VCaP (cell line): ENCODE measurements around the gene AGPAT4.

Source experiments
- H3K27ac ChIP-seq: fragments of 450-650 bp; 2 replicates; pipeline ENCODE4 v1.5.1; 2017
- TF ChIP-seq, protein P1 (sequence below): fragments of 450-650 bp; conservative IDR thresholded peaks from 2 replicates; pipeline ENCODE4 v1.5.1; 2017; ENCODE audit warnings: mild to moderate bottlenecking, moderate library complexity

AGPAT4 gene

DNA sequence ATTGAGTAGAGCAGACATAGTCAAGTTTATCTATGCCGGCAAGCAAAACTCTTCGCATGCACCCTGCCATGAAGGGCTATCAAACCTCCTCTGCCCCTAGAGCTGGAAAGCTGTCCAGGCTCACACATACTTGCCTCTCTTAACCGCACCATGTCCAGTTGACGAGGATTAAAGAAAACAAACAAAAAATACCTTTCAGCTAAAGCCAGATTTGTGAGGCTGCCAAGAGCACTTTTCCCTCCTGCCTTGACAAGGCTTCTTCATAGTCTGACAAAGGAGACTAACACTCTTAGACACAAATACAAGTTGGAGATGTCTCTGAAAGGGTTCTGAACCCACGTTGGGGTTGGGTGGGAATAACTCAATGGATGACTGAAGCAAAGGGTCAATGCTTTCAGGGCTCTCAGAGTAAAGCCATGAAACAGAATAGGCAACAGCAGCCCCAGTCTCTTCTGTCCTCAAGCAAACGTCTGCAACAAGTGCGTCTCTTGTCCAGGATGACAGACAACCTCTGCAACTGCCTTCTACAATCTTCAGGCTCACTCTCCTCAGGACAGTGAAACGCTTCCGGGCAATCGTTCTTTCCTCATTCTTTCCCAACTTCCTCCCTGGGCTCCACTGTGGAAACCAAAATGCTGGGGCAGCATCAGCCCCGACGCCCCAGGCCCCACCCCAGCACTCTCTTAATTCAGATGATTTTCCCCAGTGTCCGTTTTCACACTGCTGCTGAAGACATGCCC lies 57.8 kb downstream of the AGPAT4 start:
- no peak overlapping the region for H3K27ac ChIP-seq

DNA sequence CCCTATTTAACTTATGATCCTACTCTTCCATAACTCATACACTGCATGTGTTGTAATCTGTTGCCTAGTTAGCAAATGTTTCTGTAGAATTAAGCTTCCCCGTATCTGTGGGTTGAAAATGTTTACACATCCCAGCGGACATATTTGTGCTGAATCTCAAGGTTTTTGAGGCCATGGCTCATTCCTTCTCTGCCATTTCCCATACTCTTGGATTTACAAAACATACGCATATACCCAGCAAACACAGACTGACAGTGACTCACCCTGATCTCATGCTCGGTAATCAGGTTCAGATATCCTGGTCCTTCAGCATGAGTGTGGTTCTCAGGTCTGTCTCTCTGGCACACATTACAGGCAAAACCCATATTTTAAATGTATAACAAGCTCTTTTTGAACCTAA lies 58.7 kb downstream of the AGPAT4 start:
- no peak overlapping the region for H3K27ac ChIP-seq
- TF ChIP-seq, protein P1, sequence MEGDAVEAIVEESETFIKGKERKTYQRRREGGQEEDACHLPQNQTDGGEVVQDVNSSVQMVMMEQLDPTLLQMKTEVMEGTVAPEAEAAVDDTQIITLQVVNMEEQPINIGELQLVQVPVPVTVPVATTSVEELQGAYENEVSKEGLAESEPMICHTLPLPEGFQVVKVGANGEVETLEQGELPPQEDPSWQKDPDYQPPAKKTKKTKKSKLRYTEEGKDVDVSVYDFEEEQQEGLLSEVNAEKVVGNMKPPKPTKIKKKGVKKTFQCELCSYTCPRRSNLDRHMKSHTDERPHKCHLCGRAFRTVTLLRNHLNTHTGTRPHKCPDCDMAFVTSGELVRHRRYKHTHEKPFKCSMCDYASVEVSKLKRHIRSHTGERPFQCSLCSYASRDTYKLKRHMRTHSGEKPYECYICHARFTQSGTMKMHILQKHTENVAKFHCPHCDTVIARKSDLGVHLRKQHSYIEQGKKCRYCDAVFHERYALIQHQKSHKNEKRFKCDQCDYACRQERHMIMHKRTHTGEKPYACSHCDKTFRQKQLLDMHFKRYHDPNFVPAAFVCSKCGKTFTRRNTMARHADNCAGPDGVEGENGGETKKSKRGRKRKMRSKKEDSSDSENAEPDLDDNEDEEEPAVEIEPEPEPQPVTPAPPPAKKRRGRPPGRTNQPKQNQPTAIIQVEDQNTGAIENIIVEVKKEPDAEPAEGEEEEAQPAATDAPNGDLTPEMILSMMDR, result no peak

More for the DNA sequence above, 57.8 kb downstream of the AGPAT4 start:
- TF ChIP-seq, protein P1, result no peak

DNA sequence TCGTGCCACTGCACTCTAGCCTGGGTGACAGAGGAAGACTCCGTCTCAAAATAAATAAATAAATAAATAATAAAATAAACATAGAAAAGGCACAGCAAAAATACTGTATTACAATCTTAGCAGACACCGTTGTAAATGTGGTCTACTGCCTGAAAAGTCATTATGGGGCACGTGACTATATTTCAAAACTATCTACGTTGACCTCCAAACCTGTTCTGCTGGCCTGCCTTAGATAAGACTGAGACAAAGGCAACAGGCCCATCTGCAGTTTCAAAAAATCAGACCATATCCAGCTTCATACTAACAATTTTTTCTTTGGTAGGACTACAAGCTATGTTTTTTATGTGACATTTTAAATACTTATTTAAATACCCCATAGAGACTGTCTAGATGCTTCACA lies 59.1 kb downstream of the AGPAT4 start:
- H3K27ac ChIP-seq, result no peak overlapping the region
- TF ChIP-seq, protein P1, result no peak

DNA sequence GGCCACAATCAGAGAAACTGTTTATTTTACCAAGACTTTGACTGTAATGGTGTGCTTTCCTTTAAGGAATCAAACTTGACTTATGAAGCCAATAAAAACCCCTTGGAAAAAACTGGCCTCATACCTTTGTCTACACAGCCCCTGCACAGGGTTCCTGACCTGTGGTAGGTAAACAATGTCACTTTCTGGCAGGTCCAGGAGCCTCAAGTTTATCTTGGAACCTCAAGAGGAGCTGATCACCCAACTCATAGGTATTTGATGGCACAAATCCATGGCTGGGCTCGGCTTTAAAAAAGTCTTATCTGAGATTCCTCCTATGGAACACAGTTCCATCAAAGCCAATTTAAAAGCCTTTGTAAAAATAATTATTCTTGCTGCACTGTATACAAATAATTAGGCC lies 61.0 kb downstream of the AGPAT4 start:
- TF ChIP-seq, protein P1, result no peak
- no peak overlapping the region for H3K27ac ChIP-seq

DNA sequence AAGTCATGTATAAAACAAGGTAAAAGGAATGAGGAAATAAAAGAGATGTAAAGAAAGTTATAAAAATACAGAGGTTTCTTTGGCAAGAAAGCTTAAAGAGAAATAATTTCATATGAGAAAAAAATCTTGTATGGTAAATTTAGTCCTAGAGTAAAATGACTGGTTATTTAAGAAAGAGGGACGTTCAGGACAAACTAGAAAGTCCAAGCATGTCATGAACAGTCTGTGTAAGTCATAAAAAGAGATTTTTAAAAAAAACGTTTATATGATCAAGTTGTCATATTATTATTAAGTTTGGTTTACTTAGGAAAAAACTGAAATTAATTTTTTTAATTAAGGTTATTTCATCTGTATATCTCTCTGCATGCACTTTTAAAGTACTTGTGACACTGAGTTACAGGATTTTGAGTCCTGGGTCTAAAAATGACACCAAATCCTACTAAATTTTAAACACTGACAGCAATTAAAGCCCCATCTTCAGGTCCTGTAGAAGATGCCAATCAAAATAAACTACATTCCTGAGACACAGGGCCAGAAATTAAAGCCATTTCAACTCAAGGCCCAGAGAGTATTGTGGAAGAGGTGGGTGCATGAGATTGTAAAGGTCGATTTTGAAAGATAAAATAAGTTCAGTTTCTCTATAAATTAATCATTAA lies 62.4 kb downstream of the AGPAT4 start:
- TF ChIP-seq, protein P1, result no peak
- H3K27ac ChIP-seq, result no peak overlapping the region

DNA sequence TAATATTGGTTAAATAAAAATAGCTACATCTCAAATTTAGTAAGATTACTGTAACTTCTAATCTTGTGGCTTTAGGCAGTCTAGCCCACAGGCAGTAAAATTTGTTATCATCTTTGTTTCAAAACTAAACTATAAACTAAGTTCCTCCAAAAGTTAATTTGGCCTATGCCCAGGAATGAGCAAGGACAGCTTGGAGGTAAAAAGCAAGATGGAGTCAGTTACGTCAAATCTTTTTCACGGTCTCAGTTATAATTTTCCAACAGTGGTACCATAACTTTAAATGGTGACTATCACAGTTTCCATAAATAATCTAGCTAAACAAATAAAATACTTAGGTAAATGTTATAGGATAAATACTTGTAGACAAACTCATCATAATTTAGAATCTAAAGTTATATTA lies 63.0 kb downstream of the AGPAT4 start:
- H3K27ac ChIP-seq, result no peak overlapping the region
- TF ChIP-seq, protein P1, result no peak

DNA sequence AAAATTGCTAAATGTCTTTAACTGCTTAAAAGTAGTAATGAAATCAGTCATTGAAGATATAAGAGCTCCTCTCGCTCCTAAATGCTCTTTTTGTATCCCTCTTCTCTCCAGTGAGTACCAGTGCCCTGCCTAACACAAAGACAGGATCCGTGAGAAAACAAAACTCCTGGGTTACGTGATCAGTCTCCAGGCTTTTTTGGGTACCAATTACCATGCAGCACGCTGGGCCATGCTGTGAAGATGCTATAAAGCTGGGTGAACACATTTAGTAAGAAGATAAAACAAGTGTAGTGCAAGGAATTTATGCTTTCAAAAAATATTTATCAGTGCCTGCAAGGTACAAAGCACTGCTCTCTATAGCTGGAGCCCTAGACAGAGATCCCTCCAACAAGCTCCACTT lies 66.7 kb downstream of the AGPAT4 start:
- H3K27ac ChIP-seq, result no peak overlapping the region
- TF ChIP-seq, protein P1, result no peak
